ENCODE results near the gene MPI.

Gene MPI

GRCh38 chr15:74869726-74870407 is 20.0 kb upstream of the MPI start:
- no peak for TF ChIP-seq HOXC10 (CRISPR knock-in tag; IDR thresholded peaks at IDR 0.05)
- TF ChIP-seq ZSCAN4 (tag by site-specific recombination; IDR thresholded peaks at IDR 0.05): no peak
- TF ChIP-seq SP2 (tag by site-specific recombination; IDR thresholded peaks at IDR 0.05): peak; percentile 66
- no peak for TF ChIP-seq ZNF112 (tag by site-specific recombination; IDR thresholded peaks at IDR 0.05)
- Histone ChIP-seq H3K9me3 (ENCODE audit: control insufficient read depth, insufficient read depth, low read depth, low read length) (no peaks in the 10 kb centered on the region), H3K27ac (ENCODE audit: extremely low read depth, low read depth, low read length) (no peak overlapping the region), H3K36me3 (ENCODE audit: control insufficient read depth in 2 of 2, insufficient read depth in 1 of 2, low read length in 2 of 2) (peaks cover 8 to 30% of the 10 kb centered on the region in 2 experiments; a peak in 2 of 3 replicates), H3K4me1 (ENCODE audit: control insufficient read depth, insufficient read depth, low read length) (peaks cover 11% of the 10 kb centered on the region), H3K4me3 (ENCODE audit: low read depth, low read length) (no peak overlapping the region)
- ChIA-PET POLR2A (interaction anchor here (0.7 to 2.6 kb wide), 7 partner anchors 11 to 68 kb away, joined by 3 to 20 read pairs (median 5); partner anchors contain the start of genes COX5A, FAM219B and MPI), CTCF (interaction anchor here (0.6 to 3.1 kb wide), 5 partner anchors 31 to 236 kb away, joined by 3 to 20 read pairs (median 3); no protein-coding TSS in a partner anchor)

GRCh38 chr15:74870436-74871215 is 19.2 kb upstream of the MPI start:
- Histone ChIP-seq H3K9me3 (ENCODE audit: control insufficient read depth, insufficient read depth, low read depth, low read length) (no peaks in the 10 kb centered on the region), H3K36me3 (ENCODE audit: control insufficient read depth in 2 of 2, insufficient read depth in 1 of 2, low read length in 2 of 2) (peaks cover 8 to 30% of the 10 kb centered on the region in 2 experiments; a peak in 2 of 3 replicates), H3K4me1 (ENCODE audit: control insufficient read depth, insufficient read depth, low read length) (peaks cover 11% of the 10 kb centered on the region), H3K4me3 (ENCODE audit: low read depth, low read length) (no peak overlapping the region), H3K27ac (ENCODE audit: extremely low read depth, low read depth, low read length) (no peak overlapping the region)
- POLR2A ChIA-PET: interaction anchor here (0.6 to 4.3 kb wide), 8 partner anchors 11 to 169 kb away, joined by 3 to 20 read pairs (median 6); partner anchors contain the start of genes COX5A, FAM219B and MPI
- CTCF ChIA-PET: interaction anchor here (0.6 to 3.1 kb wide), 6 partner anchors 21 to 254 kb away, joined by 3 to 20 read pairs (median 3); no protein-coding TSS in a partner anchor
- peak; percentile 37; the same call in 1 of the 2 replicates for TF ChIP-seq SP7 (tag by site-specific recombination; IDR thresholded peaks at IDR 0.05)
- no peak for TF ChIP-seq ZNF148 (tag by site-specific recombination; IDR thresholded peaks at IDR 0.05; ENCODE audit: borderline replicate concordance)

- ChIA-PET POLR2A (interaction anchor here (1.7 to 4.3 kb wide), 2 partner anchors 12 to 17 kb away, joined by 7 to 12 read pairs; partner anchors contain the start of gene MPI), CTCF (interaction anchor here (1.4 kb wide), 1 partner anchor 9 kb away, joined by 3 read pairs; no protein-coding TSS in a partner anchor)
- Histone ChIP-seq H3K36me3 (ENCODE audit: control insufficient read depth in 2 of 2, insufficient read depth in 1 of 2, low read length in 2 of 2) (peaks cover 8 to 23% of the 10 kb centered on the region in 2 experiments; a peak in 2 of 3 replicates), H3K27ac (ENCODE audit: extremely low read depth, low read depth, low read length) (peak overlapping the region; percentile 74), H3K4me3 (ENCODE audit: low read depth, low read length) (peak overlapping the region; percentile 96), H3K9me3 (ENCODE audit: control insufficient read depth, insufficient read depth, low read depth, low read length) (no peaks in the 10 kb centered on the region), H3K4me1 (ENCODE audit: control insufficient read depth, insufficient read depth, low read length) (peaks cover 7% of the 10 kb centered on the region)
- TF ChIP-seq ZNF341 (tag by site-specific recombination; IDR thresholded peaks at IDR 0.05; ENCODE audit: low read depth) (peak; percentile 86), ZNF184 (tag by site-specific recombination; IDR thresholded peaks at IDR 0.05) (no peak), ZNF362 (tag by site-specific recombination; IDR thresholded peaks at IDR 0.05) (no peak), ZNF335 (tag by site-specific recombination; conservative IDR thresholded peaks at IDR 0.05) (peak; percentile 75), GLIS2 (tag by site-specific recombination; IDR thresholded peaks at IDR 0.05) (0 out of 2 replicates have a peak, but pooled peaks have one; percentile 47), SCRT1 (tag by site-specific recombination; IDR thresholded peaks at IDR 0.05; ENCODE audit: borderline replicate concordance) (peak; percentile 99), GLIS1 (tag by site-specific recombination; IDR thresholded peaks at IDR 0.05) (0 out of 2 replicates have a peak, but pooled peaks have one; percentile 5), SCRT2 (tag by site-specific recombination; IDR thresholded peaks at IDR 0.05) (peak; percentile 99; the same call in 1 of the 2 replicates)
Observed at GRCh38 chr15:74872702-74873035, 17.2 kb upstream of the MPI start.

Measured in HEK293 (cell line).